Mesendoderm (in vitro differentiated cells): ENCODE measurements around the gene GFRA4.

Experiments
- DNase-seq: peaks from one replicate; pipeline ENCODE4 v3.0.0; 2013
- H2AK5ac ChIP-seq: 2 replicates; pipeline ENCODE4 v1.6.1; 2013; ENCODE audit warnings: low read length, inconsistent platforms
- H2BK120ac ChIP-seq: 2 replicates; pipeline ENCODE4 v1.6.1; 2013; ENCODE audit warnings: low read depth, mild to moderate bottlenecking, low read length, moderate library complexity, mixed read lengths
- H2BK15ac ChIP-seq: replicated peaks from 2 replicates; pipeline ENCODE4 v1.6.1; 2013; ENCODE audit warnings: low read depth, mild to moderate bottlenecking, moderate library complexity
- H2BK5ac ChIP-seq: 2 replicates; pipeline ENCODE4 v1.6.1; 2013; ENCODE audit warnings: low read length, inconsistent platforms
- H3K18ac ChIP-seq: 2 replicates; pipeline ENCODE4 v1.6.1; 2013; ENCODE audit warnings: mild to moderate bottlenecking, low read length, mixed read lengths
- H3K23ac ChIP-seq: one replicate; pipeline ENCODE4 v1.6.1; 2013; ENCODE audit warnings: low read length
- H3K27ac ChIP-seq: 2 replicates; pipeline ENCODE4 v1.5.1; 2013; ENCODE audit warnings: low read depth, mild to moderate bottlenecking, inconsistent platforms, low read length, moderate library complexity
- H3K27me3 ChIP-seq: 2 replicates; pipeline ENCODE4 v1.6.1; 2013; ENCODE audit warnings: low read length, control low read depth, mild to moderate bottlenecking, inconsistent platforms; ENCODE audit not compliant: insufficient read depth, poor library complexity
- H3K36me3 ChIP-seq: 2 replicates; pipeline ENCODE4 v1.6.1; 2013; ENCODE audit warnings: low read length, inconsistent platforms; ENCODE audit not compliant: control insufficient read depth, insufficient read depth
- H3K4ac ChIP-seq: one replicate; pipeline ENCODE4 v1.6.1; 2013; ENCODE audit warnings: low read depth, mild to moderate bottlenecking, low read length, moderate library complexity
- H3K4me1 ChIP-seq: 2 replicates; pipeline ENCODE4 v1.6.1; 2013; ENCODE audit warnings: low read depth, low read length, inconsistent platforms; ENCODE audit not compliant: control insufficient read depth
- H3K4me2 ChIP-seq: 2 replicates; pipeline ENCODE4 v1.6.1; 2013; ENCODE audit warnings: low read length
- H3K4me3 ChIP-seq: 2 replicates; pipeline ENCODE4 v1.5.1; 2013; ENCODE audit warnings: mild to moderate bottlenecking, low read length
- H3K56ac ChIP-seq: one replicate; pipeline ENCODE4 v1.6.1; 2013; ENCODE audit warnings: low read length
- H3K79me1 ChIP-seq: 2 replicates; pipeline ENCODE4 v1.6.1; 2013; ENCODE audit warnings: low read length, inconsistent platforms
- H3K79me2 ChIP-seq: 2 replicates; pipeline ENCODE4 v1.6.1; 2013; ENCODE audit warnings: mild to moderate bottlenecking, low read length; ENCODE audit not compliant: control insufficient read depth, insufficient read depth
- H3K9ac ChIP-seq: 2 replicates; pipeline ENCODE4 v1.6.1; 2013; ENCODE audit warnings: low read length, inconsistent platforms
- H4K5ac ChIP-seq: one replicate; pipeline ENCODE4 v1.6.1; 2013; ENCODE audit warnings: low read length
- H4K8ac ChIP-seq: one replicate; pipeline ENCODE4 v1.6.1; 2013; ENCODE audit warnings: low read depth, mild to moderate bottlenecking, control low read depth, low read length, moderate library complexity
- WGBS: extraction: QIAGEN DNeasy Blood & Tissue Kit; methylation state at CpG from one replicate; pipeline ENCODE4 v1.1.7; 2013; ENCODE audit warnings: low lambda C conversion rate, missing lambda C conversion rate; ENCODE audit not compliant: insufficient coverage; ENCODE audit errors: extremely low coverage; 5-methylcytosine and 5-hydroxymethylcytosine counted together

GFRA4 gene

DNA sequence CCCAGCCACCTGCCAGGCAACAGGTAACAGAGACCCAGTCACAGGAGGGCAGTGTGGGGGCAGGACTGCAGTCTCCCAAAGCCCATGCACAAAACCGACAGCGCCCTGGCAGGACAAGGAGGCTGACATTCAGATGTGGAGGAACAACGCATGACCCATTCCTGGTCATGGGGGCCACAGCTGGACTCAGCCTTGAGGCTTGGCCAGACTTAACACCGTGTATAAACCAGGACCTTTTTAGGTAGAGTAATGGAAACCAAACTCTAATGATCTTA lies 8.1 kb downstream of the GFRA4 start:
- no peak overlapping the region for H2BK15ac ChIP-seq
- no peak overlapping the region for H3K9ac ChIP-seq
- H3K4me3 ChIP-seq = no peak overlapping the region
- no peak for DNase-seq
- H3K56ac ChIP-seq = no peak overlapping the region
- H2AK5ac ChIP-seq = no peak overlapping the region
- no peaks in the 10 kb centered on the region for H3K27me3 ChIP-seq
- no peak overlapping the region for H2BK5ac ChIP-seq
- no peak overlapping the region for H3K4ac ChIP-seq
- no peak overlapping the region for H3K4me2 ChIP-seq
- H4K8ac ChIP-seq = no peak overlapping the region
- no peaks in the 10 kb centered on the region for H3K79me2 ChIP-seq
- H2BK120ac ChIP-seq = no peak overlapping the region
- WGBS = no CpG with 5 or more reads among the region's 4 CpGs
- H3K79me1 ChIP-seq = no peaks in the 10 kb centered on the region
- H3K18ac ChIP-seq = no peak overlapping the region
- no peak overlapping the region for H4K5ac ChIP-seq
- no peaks in the 10 kb centered on the region for H3K4me1 ChIP-seq
- H3K23ac ChIP-seq = no peak overlapping the region
- no peak overlapping the region for H3K27ac ChIP-seq
- H3K36me3 ChIP-seq = no peaks in the 10 kb centered on the region

DNA sequence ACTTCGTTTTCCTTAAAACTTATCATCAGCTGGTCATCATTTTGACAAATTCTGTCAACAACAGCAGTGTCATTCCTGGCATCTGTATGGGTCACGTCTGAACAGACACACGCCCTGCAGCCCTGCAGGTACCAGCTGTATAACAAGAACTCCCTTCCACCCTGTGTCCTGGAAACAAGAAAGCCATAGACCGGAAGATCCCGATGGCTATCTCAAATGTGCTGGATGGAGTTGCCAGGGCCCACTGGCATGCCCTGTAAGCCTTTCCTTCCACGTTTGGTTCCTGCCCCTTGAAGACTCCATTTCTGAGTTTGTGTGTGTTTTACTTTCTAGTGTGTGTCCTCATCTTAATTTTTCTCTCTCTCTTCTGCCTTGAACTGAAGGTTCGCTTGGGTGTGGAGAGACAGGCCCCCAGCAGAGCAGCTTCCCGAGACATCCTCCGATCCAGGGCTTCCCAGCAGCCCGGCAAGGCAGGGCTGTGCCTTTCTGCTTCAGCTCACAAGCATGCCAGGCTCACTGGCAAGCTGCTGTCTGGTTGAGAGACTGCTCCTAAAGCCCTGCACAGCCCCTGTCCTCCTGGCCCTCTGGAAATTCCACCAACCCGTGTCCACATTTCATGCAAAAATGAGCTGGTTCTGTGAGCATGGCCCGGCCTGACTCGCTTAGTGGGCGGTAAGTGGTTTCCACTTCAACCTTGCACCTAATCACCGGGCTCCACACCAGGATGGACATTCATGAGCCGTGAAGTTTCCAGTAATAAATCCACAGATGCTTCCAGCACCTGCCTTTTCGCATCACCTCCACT lies 8.7 kb downstream of the GFRA4 start:
- Histone ChIP-seq H2BK5ac (no peak overlapping the region), H3K79me1 (no peaks in the 10 kb centered on the region), H3K27ac (no peak overlapping the region), H2BK15ac (no peak overlapping the region), H3K4me1 (no peaks in the 10 kb centered on the region), H4K5ac (no peak overlapping the region), H3K56ac (no peak overlapping the region), H3K36me3 (no peaks in the 10 kb centered on the region), H3K23ac (no peak overlapping the region), H3K4me2 (no peak overlapping the region), H3K9ac (no peak overlapping the region), H3K4ac (no peak overlapping the region), H3K18ac (no peak overlapping the region), H3K79me2 (no peaks in the 10 kb centered on the region), H2BK120ac (no peak overlapping the region), H3K27me3 (no peaks in the 10 kb centered on the region), H4K8ac (no peak overlapping the region), H3K4me3 (no peak overlapping the region), H2AK5ac (no peak overlapping the region)
- no peak for DNase-seq
- WGBS = no CpG with 5 or more reads among the region's 17 CpGs

DNA sequence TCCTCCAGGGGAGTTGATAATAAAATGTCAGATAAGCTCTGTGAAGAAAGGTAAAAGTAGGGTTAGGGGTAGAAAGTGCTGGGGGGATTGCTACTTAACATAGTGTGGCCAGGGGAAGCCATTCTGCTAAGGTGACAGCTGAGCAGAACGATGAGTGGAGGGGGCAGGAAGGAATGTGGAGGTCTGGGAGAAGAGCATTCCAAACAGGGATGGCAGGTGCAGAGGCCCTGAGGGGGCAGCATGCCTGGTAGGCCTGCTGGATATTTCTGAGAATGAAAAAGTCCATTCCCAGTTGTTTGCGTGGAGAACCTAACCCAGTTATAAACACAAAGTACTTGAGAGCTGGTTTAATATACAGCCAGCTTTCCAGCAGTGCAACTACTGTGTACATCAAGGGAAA lies 9.3 kb downstream of the GFRA4 start:
- Histone ChIP-seq H3K9ac (no peak overlapping the region), H2BK5ac (no peak overlapping the region), H2BK15ac (no peak overlapping the region), H4K8ac (no peak overlapping the region), H3K27ac (no peak overlapping the region), H3K4me1 (no peaks in the 10 kb centered on the region), H3K4me2 (no peak overlapping the region), H3K23ac (no peak overlapping the region), H3K18ac (no peak overlapping the region), H3K4ac (no peak overlapping the region), H2BK120ac (no peak overlapping the region), H3K27me3 (no peaks in the 10 kb centered on the region), H3K79me1 (no peaks in the 10 kb centered on the region), H3K4me3 (no peak overlapping the region), H4K5ac (no peak overlapping the region), H3K79me2 (no peaks in the 10 kb centered on the region), H3K36me3 (no peaks in the 10 kb centered on the region), H3K56ac (no peak overlapping the region), H2AK5ac (no peak overlapping the region)
- no CpG with 5 or more reads among the region's 2 CpGs for WGBS
- DNase-seq = no peak

DNA sequence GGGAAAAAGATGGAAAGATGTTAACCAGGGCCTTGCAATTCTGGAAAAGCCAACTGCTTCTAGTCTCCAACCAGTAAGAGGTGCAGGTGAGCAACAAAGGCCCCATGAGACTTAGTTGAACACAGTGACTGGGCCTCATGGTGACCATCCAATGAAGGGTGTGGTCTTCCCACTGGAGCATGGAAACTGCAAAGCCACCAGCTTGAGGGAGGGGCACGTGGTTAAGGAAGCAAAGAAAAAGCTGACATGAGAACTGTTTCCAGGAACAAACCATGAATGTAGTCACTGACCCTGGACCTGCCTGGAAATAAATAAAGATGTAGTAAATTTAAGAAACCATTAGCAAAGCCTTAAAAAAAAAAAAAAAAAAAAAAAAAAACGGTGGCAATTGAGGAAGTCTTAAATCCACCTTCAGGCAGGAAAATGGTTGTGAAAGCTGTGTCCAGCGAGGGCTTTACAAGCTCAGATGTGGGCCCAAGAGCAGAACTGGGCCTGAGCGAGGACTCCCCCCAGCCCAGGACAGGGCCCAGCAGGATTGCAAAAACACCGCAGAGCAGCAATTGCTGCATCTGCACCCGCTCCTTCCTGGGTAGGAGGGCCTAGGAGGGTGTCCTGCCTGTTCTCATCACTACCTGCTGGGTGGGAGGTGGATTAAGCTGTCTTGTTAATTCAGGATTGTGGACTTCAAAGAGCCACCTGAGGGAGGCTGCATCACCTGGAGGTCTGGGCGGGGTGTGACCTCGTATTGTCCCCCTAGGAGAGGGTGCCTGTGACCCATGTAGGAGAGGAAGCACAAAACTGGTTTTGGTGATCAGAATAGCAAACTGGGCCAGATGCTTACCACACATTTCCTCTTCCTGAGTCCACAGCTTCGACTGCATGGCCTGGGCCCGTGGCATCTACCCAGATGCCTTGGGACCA lies 10.3 kb downstream of the GFRA4 start:
- no peak overlapping the region for H2BK15ac ChIP-seq
- H2AK5ac ChIP-seq = no peak overlapping the region
- WGBS = no CpG with 5 or more reads among the region's 10 CpGs
- no peak overlapping the region for H2BK120ac ChIP-seq
- H3K36me3 ChIP-seq = no peaks in the 10 kb centered on the region
- H3K27ac ChIP-seq = no peak overlapping the region
- no peak overlapping the region for H3K9ac ChIP-seq
- no peaks in the 10 kb centered on the region for H3K4me1 ChIP-seq
- no peak overlapping the region for H3K4me2 ChIP-seq
- no peaks in the 10 kb centered on the region for H3K79me1 ChIP-seq
- H4K5ac ChIP-seq = no peak overlapping the region
- H3K4ac ChIP-seq = no peak overlapping the region
- H3K27me3 ChIP-seq = no peaks in the 10 kb centered on the region
- H3K23ac ChIP-seq = no peak overlapping the region
- H3K4me3 ChIP-seq = no peak overlapping the region
- no peak overlapping the region for H3K18ac ChIP-seq
- no peaks in the 10 kb centered on the region for H3K79me2 ChIP-seq
- H3K56ac ChIP-seq = no peak overlapping the region
- H2BK5ac ChIP-seq = no peak overlapping the region
- no peak for DNase-seq
- no peak overlapping the region for H4K8ac ChIP-seq

DNA sequence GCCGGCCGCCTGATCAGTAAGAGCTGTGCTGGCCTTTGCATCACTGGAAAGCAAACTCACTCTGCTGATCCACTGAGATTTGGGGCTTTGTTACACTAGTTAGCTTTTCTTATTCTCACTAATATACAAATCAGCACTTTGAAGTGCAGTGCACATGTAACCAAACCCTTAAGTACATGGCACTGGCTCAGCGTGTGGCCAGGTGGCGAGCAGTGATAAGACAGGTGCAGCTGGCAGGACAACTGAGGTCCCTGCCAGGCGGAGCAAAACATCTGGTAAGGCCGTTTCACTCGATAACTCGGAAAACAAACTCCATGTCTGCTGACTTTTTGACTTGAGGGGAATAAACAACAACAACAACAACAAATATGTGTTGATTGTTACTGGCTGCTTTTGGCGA lies 11.0 kb downstream of the GFRA4 start:
- no peak overlapping the region for H4K5ac ChIP-seq
- no peak overlapping the region for H3K56ac ChIP-seq
- WGBS = no CpG with 5 or more reads among the region's 9 CpGs
- no peaks in the 10 kb centered on the region for H3K4me1 ChIP-seq
- H3K4ac ChIP-seq = no peak overlapping the region
- no peak for DNase-seq
- H2BK5ac ChIP-seq = no peak overlapping the region
- H3K27me3 ChIP-seq = no peaks in the 10 kb centered on the region
- H2BK120ac ChIP-seq = no peak overlapping the region
- H3K4me2 ChIP-seq = no peak overlapping the region
- H3K23ac ChIP-seq = no peak overlapping the region
- no peak overlapping the region for H4K8ac ChIP-seq
- H3K36me3 ChIP-seq = no peaks in the 10 kb centered on the region
- no peak overlapping the region for H3K27ac ChIP-seq
- no peaks in the 10 kb centered on the region for H3K79me1 ChIP-seq
- H3K4me3 ChIP-seq = no peak overlapping the region
- H3K79me2 ChIP-seq = no peaks in the 10 kb centered on the region
- no peak overlapping the region for H2BK15ac ChIP-seq
- H3K9ac ChIP-seq = no peak overlapping the region
- no peak overlapping the region for H2AK5ac ChIP-seq
- H3K18ac ChIP-seq = no peak overlapping the region
